ENCODE measurements around the gene TUT7.
"Not testable (repeated sequence)": the region's sequence is repeated elsewhere in the genome, so short reads cannot be mapped to it uniquely, and the experiment has no call there.

Gene TUT7

GRCh38 chr9:86354011-86354817 lies at the start of gene TUT7:
Gene TUT7 (minus strand): TSS chr9:86354410. CDS start chr9:86353199, 1,211 bp downstream.
- DNase-seq, result peak; percentile 94

- no peak for DNase-seq
Observed at GRCh38 chr9:86402591-86402990, 48.4 kb upstream of the TUT7 start.

- no peak for DNase-seq
Observed at GRCh38 chr9:86396412-86396811, 42.2 kb upstream of the TUT7 start.

GRCh38 chr9:86390184-86390583 lies 36.0 kb upstream of the TUT7 start:
- not testable (repeated sequence) for DNase-seq

GRCh38 chr9:86389628-86390027 lies 35.4 kb upstream of the TUT7 start:
- no peak for DNase-seq

GRCh38 chr9:86387376-86387775 lies 33.2 kb upstream of the TUT7 start:
- no peak for DNase-seq

- DNase-seq, result not testable (repeated sequence)
Observed at GRCh38 chr9:86383000-86383399, 28.8 kb upstream of the TUT7 start.

- DNase-seq, result no peak
Observed at GRCh38 chr9:86376016-86376415, 21.8 kb upstream of the TUT7 start.

- DNase-seq, result no peak
Observed at GRCh38 chr9:86369810-86370209, 15.6 kb upstream of the TUT7 start.

- no peak for DNase-seq
Observed at GRCh38 chr9:86368871-86369521, 14.8 kb upstream of the TUT7 start.

GRCh38 chr9:86361176-86361575 lies 7.0 kb upstream of the TUT7 start:
- no peak for DNase-seq

- DNase-seq, result no peak
Observed at GRCh38 chr9:86359151-86359879, 5.1 kb upstream of the TUT7 start.

GRCh38 chr9:86356871-86357866 lies 3.0 kb upstream of the TUT7 start:
- no peak for DNase-seq

- DNase-seq, result no peak
Observed at GRCh38 chr9:86355814-86356213, 1.6 kb upstream of the TUT7 start.

GRCh38 chr9:86354818-86355309 lies 654 bp upstream of the TUT7 start:
- no peak for DNase-seq

GRCh38 chr9:86353655-86354010 lies 577 bp downstream of the TUT7 start:
- DNase-seq, result no peak

- DNase-seq, result no peak
Observed at GRCh38 chr9:86352440-86353077, 1.7 kb downstream of the TUT7 start.

- DNase-seq, result no peak
Observed at GRCh38 chr9:86351880-86352279, 2.3 kb downstream of the TUT7 start.

GRCh38 chr9:86350006-86350760 lies 4.0 kb downstream of the TUT7 start:
- DNase-seq, result no peak

GRCh38 chr9:86349271-86349670 lies 4.9 kb downstream of the TUT7 start:
- no peak for DNase-seq

- DNase-seq, result no peak
Observed at GRCh38 chr9:86347991-86348390, 6.2 kb downstream of the TUT7 start.

Data from activated CD8-positive, alpha-beta memory T cell treated with anti-CD3 and anti-CD28 coated beads, Interleukin-2, amount 50 U/mL, for 4 hours (primary cell).